Activated naive CD4-positive, alpha-beta T cell treated with anti-CD3 and anti-CD28 coated beads, Interleukin-2, amount 10 ng/mL, durations not matched to agents 7 days and 5 days (primary cell): ENCODE data around the gene VPS33A.

Experiments
- CTCF ChIA-PET: fragments of 350-600 bp; sonication (Branson Sonifier 250); formaldehyde crosslinking; loops from one replicate; lab custom pipeline; 2021; ENCODE audit warnings: antibody characterized with exemption; lab: Charles Lee
- DNase-seq: peaks from one replicate; pipeline ENCODE4 v3.0.0-alpha.2; 2020
- H3K27ac Mint-ChIP-seq: one replicate; pipeline ENCODE4 v1.8.0; 2021; ENCODE audit warnings: mild to moderate bottlenecking, moderate library complexity, mixed read lengths
- H3K27me3 Mint-ChIP-seq: one replicate; pipeline ENCODE4 v1.8.0; 2021; ENCODE audit warnings: mild to moderate bottlenecking, mixed read lengths
- H3K36me3 Mint-ChIP-seq: one replicate; pipeline ENCODE4 v1.8.0; 2021; ENCODE audit warnings: mixed read lengths
- H3K4me1 Mint-ChIP-seq: one replicate; pipeline ENCODE4 v1.8.0; 2021; ENCODE audit warnings: mixed read lengths
- H3K4me3 Mint-ChIP-seq: one replicate; pipeline ENCODE4 v1.8.0; 2021; ENCODE audit warnings: mild to moderate bottlenecking, moderate library complexity, mixed read lengths
- H3K9me3 Mint-ChIP-seq: one replicate; pipeline ENCODE4 v1.8.0; 2021; ENCODE audit warnings: mixed read lengths

The VPS33A gene

DNA sequence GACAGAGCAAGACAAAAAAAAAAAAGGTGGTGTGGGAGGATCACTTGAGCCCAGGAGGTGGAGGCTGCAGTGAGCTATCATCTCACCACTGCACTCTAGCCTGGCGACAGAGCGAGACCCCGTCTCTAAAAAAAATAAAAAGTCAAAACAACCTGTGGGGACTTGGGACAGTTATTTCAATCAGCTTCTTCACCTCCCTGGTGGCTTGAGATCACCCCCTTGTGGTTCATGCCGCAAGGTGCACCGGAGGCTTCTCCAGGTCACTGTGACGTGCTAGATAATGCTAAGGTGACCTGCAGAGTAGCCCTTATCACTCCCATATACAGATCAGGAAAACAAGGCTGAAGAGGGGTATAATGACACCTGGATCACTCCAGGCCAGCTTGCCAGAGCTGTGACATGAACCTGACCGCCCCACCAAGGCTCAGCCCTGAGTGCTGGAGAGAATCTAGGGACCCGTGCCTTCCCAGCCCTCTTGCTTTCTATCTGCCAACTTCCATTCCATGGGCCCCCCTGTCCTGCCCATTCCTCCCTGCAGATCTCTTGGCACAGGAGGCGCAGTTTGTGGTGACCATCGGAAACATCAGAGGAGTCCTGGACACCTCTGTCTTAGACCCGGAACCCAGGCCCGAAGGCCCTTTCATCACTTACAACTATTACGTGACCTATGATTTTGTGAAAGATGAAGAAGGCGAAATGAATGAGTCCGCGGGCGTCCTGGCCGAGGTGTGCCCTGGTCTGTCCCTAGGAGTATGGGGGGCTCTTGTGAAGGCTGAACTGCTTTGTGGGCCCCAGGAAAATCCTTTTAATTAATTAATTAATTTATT lies 75.2 kb downstream of the VPS33A start:
- H3K36me3 Mint-ChIP-seq: no peaks in the 10 kb centered on the region

DNA sequence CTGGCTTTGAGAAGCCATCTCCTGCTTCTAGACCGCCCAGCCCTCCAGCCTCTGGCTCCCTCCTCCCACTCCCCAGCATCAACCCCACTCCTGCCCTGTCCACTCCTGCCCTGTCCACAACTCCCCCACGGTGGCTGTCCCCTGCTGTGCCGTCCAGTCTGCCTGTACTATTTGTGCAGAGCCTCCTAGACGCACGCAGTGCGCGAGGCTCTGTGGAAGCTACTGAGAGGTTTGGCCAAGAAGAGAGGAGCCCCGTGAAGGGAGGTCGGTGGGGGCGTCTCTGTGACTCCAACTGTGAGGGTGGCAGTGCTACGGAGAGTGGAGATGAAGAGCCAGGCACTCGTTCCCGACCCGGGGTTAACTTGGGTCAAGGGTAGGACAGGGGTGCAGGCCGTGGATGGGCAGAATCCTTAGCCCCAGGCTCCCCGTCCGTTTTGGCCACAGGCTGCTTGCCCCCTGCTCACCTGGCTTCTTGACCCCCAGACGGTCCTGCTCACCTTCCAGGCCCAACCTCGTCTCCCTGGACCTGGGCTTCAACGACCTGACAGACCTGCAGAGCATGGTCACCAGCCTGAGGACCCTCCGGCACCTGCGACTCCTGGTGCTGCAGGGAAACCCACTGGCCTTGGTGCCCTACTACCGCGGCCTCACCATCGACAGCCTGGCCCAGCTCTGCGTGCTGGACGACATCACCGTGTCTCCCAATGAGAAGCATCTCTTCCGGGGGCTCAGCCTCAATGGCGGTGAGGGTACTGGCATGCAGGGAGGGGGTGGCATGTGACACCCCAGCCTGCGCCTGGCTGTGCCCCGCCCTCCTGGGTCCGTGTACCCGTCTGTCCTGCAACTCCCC lies 76.4 kb downstream of the VPS33A start:
- no peak for DNase-seq
- Mint-ChIP-seq H3K27me3 (peaks cover 42% of the 10 kb centered on the region), H3K27ac (no peak overlapping the region), H3K4me1 (peaks cover 2% of the 10 kb centered on the region), H3K36me3 (no peaks in the 10 kb centered on the region), H3K9me3 (peaks cover under 1% of the 10 kb centered on the region), H3K4me3 (no peak overlapping the region)
- CTCF ChIA-PET: interaction anchor here (0.6 to 3.2 kb wide), 15 partner anchors 7 to 300 kb away, joined by 3 to 22 read pairs (median 3); no protein-coding TSS in a partner anchor

More for the DNA sequence above, 75.2 kb downstream of the VPS33A start:
- no peak overlapping the region for H3K4me3 Mint-ChIP-seq
- peak; percentile 84 for DNase-seq
- H3K27me3 Mint-ChIP-seq: peaks cover 40% of the 10 kb centered on the region
- H3K27ac Mint-ChIP-seq: no peak overlapping the region
- peaks cover 5% of the 10 kb centered on the region for H3K9me3 Mint-ChIP-seq
- CTCF ChIA-PET: interaction anchor here (0.6 to 3.2 kb wide), 25 partner anchors 9 to 1753 kb away, joined by 3 to 22 read pairs (median 3); no protein-coding TSS in a partner anchor
- H3K4me1 Mint-ChIP-seq: no peaks in the 10 kb centered on the region

DNA sequence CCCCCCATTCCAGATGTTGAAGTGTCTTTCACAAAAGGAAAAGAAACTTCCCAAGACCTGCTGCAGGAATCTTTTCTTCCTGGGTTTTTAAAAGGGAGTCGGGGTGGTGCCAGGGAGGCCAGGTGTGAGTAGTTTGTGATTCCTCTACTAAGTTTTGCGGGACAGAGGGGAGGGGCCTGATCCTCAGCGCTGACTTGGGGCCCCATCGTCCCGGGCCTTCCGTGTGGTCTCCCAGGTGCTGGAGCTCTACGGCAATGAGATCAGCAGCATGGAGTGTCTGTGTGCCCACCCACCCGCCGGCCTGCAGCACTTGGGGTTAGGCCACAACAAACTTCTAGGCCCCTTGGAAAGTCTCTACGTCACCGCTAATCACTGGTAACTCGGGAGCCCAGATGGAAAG lies 78.8 kb downstream of the VPS33A start:
- Mint-ChIP-seq H3K4me1 (peaks cover 11% of the 10 kb centered on the region), H3K36me3 (no peaks in the 10 kb centered on the region)
- CTCF ChIA-PET: no interaction called here

DNA sequence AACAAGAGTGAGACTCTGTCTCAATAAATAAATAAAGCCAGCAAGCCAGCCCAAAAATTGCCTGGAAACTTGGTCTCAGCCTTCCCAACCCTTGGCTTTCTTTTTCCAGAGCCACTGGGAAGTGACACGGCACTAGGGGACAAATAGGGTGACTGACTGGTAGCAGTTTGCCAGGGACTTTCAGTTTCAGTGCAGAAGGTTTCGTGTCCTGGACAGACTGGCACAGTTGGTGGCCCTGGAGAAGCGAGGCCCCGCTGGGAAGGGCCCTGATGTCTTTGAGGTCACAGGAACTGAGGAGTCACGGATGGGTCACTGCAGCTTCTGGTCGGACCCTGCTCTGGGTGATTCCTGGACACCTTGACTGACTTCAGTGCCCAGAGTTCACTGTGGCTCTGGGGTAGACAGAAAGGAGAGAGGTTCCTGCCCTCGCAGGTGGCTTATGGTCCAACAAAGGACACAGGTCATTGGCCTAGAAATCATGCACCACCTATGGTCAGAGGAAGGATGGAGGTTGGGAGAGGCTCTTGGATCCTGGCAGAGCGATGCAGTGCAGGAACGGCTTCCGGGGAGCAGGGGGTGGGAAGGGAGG lies 80.7 kb downstream of the VPS33A start:
- H3K4me3 Mint-ChIP-seq: no peak overlapping the region

More for the DNA sequence above, 78.8 kb downstream of the VPS33A start:
- DNase-seq: no peak
- Mint-ChIP-seq H3K27ac (no peak overlapping the region), H3K4me3 (no peak overlapping the region), H3K27me3 (peaks cover 46% of the 10 kb centered on the region), H3K9me3 (no peaks in the 10 kb centered on the region)

DNA sequence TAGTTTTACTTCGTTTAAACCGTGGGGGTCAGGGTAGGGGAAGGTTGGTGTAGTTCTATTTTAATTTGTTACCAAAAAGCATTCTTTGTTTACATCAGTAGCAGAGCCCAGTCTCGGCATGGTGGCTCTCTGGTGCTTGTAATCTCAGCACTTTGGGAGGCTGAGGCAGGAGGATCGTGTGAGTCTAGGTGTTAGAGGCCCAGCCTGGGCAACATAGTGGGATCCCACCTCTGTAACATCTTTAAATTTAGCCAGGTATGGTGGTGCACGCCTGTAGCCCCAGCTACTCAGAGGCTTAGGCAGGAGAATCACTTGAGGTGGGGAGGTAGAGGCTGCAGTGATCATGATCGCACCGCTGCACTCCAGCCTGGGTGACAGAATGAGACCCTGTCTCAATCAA lies 81.2 kb downstream of the VPS33A start:
- H3K4me1 Mint-ChIP-seq: peaks cover 11% of the 10 kb centered on the region
- H3K9me3 Mint-ChIP-seq: no peaks in the 10 kb centered on the region
- H3K27me3 Mint-ChIP-seq: peaks cover 51% of the 10 kb centered on the region
- DNase-seq: no peak
- CTCF ChIA-PET: no interaction called here
- no peak overlapping the region for H3K4me3 Mint-ChIP-seq
- H3K36me3 Mint-ChIP-seq: no peaks in the 10 kb centered on the region
- H3K27ac Mint-ChIP-seq: no peak overlapping the region

More for the DNA sequence above, 80.7 kb downstream of the VPS33A start:
- Mint-ChIP-seq H3K9me3 (no peaks in the 10 kb centered on the region), H3K27me3 (peaks cover 49% of the 10 kb centered on the region), H3K4me1 (peaks cover 11% of the 10 kb centered on the region), H3K27ac (no peak overlapping the region), H3K36me3 (no peaks in the 10 kb centered on the region)
- CTCF ChIA-PET: no interaction called here
- DNase-seq: no peak

DNA sequence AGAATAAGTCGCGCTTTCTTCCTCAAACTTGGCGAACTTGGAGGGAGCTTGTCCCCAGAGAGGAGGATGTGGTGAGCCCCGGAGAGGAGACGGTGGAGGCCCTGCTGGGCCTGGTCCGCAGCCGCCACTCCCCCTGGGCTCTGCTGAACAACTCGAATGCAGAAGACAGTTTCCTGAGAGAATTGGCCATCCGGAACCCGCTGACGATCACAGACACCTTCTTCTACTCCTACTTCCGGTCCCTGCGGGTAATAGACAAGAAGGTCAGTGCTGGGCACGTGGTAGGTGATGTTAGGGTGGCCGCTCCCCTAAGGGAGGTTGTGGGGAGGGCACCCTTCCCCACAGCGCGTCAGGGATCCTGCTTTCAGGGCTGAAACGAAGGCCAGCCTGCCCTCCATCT lies 81.8 kb downstream of the VPS33A start:
- H3K27ac Mint-ChIP-seq: no peak overlapping the region
- peaks cover 46% of the 10 kb centered on the region for H3K27me3 Mint-ChIP-seq
- no peak for DNase-seq
- H3K36me3 Mint-ChIP-seq: no peaks in the 10 kb centered on the region
- peaks cover 14% of the 10 kb centered on the region for H3K4me1 Mint-ChIP-seq
- CTCF ChIA-PET: no interaction called here
- H3K9me3 Mint-ChIP-seq: no peaks in the 10 kb centered on the region
- peak overlapping the region; percentile 35 for H3K4me3 Mint-ChIP-seq

DNA sequence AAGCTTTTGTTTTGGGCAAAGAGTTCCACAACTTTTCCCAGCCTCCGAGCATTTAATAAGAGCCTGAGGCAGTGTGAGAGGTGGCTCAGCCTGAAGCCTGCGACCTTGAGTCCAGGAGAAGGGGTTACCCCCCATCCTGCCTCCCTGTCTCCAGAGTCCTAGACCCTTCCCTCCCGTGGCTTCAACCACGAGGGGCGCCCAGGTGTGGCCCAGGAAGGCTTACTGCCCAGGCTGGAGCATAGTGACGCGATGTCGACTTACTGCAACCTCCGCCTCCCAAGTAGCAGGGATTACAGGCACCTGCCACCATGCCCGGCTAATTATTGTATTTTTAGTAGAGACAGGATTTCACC lies 82.7 kb downstream of the VPS33A start:
- Mint-ChIP-seq H3K9me3 (no peaks in the 10 kb centered on the region), H3K27ac (no peak overlapping the region), H3K27me3 (peaks cover 40% of the 10 kb centered on the region), H3K4me1 (peaks cover 14% of the 10 kb centered on the region), H3K4me3 (peak overlapping the region; percentile 79), H3K36me3 (no peaks in the 10 kb centered on the region)
- CTCF ChIA-PET: no interaction called here
- no peak for DNase-seq

DNA sequence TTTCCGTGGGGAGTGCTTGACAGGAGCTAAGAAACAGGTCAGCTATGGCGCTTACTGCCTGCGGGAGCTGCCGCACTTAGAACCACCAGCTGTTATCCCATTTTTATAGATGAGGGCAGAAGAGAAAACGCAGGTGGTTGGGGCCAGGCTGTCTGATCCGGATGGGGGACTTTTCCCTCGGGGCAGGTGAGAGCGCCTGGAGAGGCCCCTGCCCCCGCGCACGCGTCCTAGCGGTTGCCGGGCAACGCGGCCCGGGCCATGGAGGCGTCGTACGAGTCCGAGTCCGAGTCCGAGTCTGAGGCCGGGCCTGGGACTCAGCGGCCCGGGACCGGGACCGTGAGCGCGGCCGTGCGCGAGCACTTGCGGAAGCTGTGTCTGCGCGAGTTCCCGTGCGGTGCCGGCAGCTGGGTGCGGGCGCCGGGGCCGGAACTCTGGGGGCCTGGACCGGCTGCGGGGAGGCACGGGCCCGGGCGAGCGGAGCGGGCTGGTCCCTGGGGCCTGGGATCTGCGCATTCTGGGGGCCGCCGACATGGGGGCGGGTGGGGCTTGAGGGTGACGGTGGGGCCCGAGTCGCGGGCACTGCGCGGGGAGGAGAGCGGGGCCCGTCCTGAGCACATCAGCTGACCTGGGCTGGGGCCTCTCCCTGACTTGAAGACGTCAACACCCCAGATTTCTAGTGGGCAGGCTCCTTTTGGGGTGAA lies 83.3 kb downstream of the VPS33A start, which contains the start of gene LRRC43:
Gene LRRC43, plus strand, starts transcription at position 237 of the 701 bp plus-strand sequence. Its CDS starts 22 bp downstream, at position 259.
- Mint-ChIP-seq H3K9me3 (no peaks in the 10 kb centered on the region), H3K4me1 (peaks cover 14% of the 10 kb centered on the region), H3K36me3 (no peaks in the 10 kb centered on the region), H3K27ac (no peak within 1 kb of the TSS), H3K4me3 (peak within 1 kb of the TSS; percentile 79), H3K27me3 (peaks cover 40% of the 10 kb centered on the region)
- peak; percentile 61 for DNase-seq
- CTCF ChIA-PET: interaction anchor here (0.8 to 1.0 kb wide), 3 partner anchors 8 to 120 kb away, joined by 3 to 6 read pairs (median 3); no protein-coding TSS in a partner anchor
